SU-DHL-6 (cell line): ENCODE measurements around the gene YPEL3.

ENCODE experiments used
- H2AFZ ChIP-seq: fragments of 200-600 bp; sonication (generic); 2 replicates; pipeline ENCODE4 v1.6.1; 2014; ENCODE audit warnings: low read depth, mild to moderate bottlenecking, moderate library complexity, mixed read lengths, antibody characterized with exemption, low read length; ENCODE audit not compliant: severe bottlenecking
- H3F3A ChIP-seq: fragments of 200-600 bp; shearing (Covaris generic); 2 replicates; pipeline ENCODE4 v1.6.0; 2016; ENCODE audit warnings: antibody characterized with exemption, mild to moderate bottlenecking; ENCODE audit not compliant: insufficient read depth
- H3K27ac ChIP-seq: fragments of 200-600 bp; sonication (generic); 2 replicates; pipeline ENCODE4 v1.5.1; 2016; ENCODE audit warnings: low read depth, mild to moderate bottlenecking, low read length, moderate library complexity, mixed read lengths
- H3K27me3 ChIP-seq: fragments of 200-600 bp; sonication (generic), shearing (Covaris generic); 2 replicates; pipeline ENCODE4 v1.6.0; 2014; ENCODE audit warnings: mild to moderate bottlenecking, low read length
- H3K36me3 ChIP-seq: fragments of 200-600 bp; sonication (generic); 2 replicates; pipeline ENCODE4 v1.6.1; 2014; ENCODE audit warnings: mild to moderate bottlenecking, low read length, mixed read lengths
- H3K4me2 ChIP-seq: fragments of 300-600, 200-600 bp; shearing (Covaris generic), sonication (generic); 2 replicates; pipeline ENCODE4 v1.6.0; 2014; ENCODE audit warnings: low read length, low read depth, mild to moderate bottlenecking; ENCODE audit not compliant: poor library complexity, severe bottlenecking
- H3K4me3 ChIP-seq: fragments of 200-600 bp; sonication (generic); 2 replicates; pipeline ENCODE4 v1.5.1; 2014; ENCODE audit warnings: antibody characterized with exemption, low read length, mild to moderate bottlenecking, mixed read lengths; ENCODE audit not compliant: insufficient read depth, poor library complexity, severe bottlenecking
- H3K79me2 ChIP-seq: fragments of 200-600 bp; sonication (generic); 2 replicates; pipeline ENCODE4 v1.6.1; 2014; ENCODE audit warnings: mild to moderate bottlenecking, low read length, moderate library complexity; ENCODE audit not compliant: insufficient read depth
- H3K9ac ChIP-seq: fragments of 200-600 bp; sonication (generic); 2 replicates; pipeline ENCODE4 v1.7.0; 2014; ENCODE audit warnings: mild to moderate bottlenecking, low read length
- H3K9me2 ChIP-seq: fragments of 200-600 bp; sonication (generic); replicated peaks from 2 replicates; pipeline ENCODE4 v1.6.1; 2014; ENCODE audit warnings: low read length; ENCODE audit not compliant: insufficient read depth
- H3K9me3 ChIP-seq: fragments of 200-600 bp; sonication (generic); 2 replicates; pipeline ENCODE4 v1.6.1; 2014; ENCODE audit warnings: low read length, mixed read lengths; ENCODE audit not compliant: insufficient read depth
- H4K20me1 ChIP-seq: fragments of 200-600 bp; sonication (generic); 2 replicates; pipeline ENCODE4 v1.6.1; 2014; ENCODE audit warnings: low read depth, mild to moderate bottlenecking, antibody characterized with exemption, low read length, moderate library complexity, mixed read lengths
- CTCF ChIP-seq: fragments of 200-600 bp; sonication (generic); IDR thresholded peaks from one replicate; pipeline ENCODE4 v1.5.1; 2017; ENCODE audit warnings: antibody characterized with exemption, mild to moderate bottlenecking, low read length, moderate library complexity; ENCODE audit not compliant: insufficient read depth, poor library complexity, severe bottlenecking
- EZH2phosphoT487 ChIP-seq: fragments of 200-600 bp; sonication (generic), shearing (Covaris generic); conservative IDR thresholded peaks from 2 replicates; pipeline ENCODE4 v1.6.1; 2018; ENCODE audit warnings: mild to moderate bottlenecking, antibody characterized with exemption, low read length, moderate library complexity, mixed read lengths

YPEL3 gene

GRCh38 chr16:30090610-30091331 is 5.2 kb downstream of the YPEL3 start:
- H3K36me3 ChIP-seq = no peaks in the 10 kb centered on the region
- H3K27me3 ChIP-seq = no peaks in the 10 kb centered on the region
- H3K9me2 ChIP-seq = no peaks in the 10 kb centered on the region
- peak overlapping the region; percentile 96 for H3K4me2 ChIP-seq
- TF ChIP-seq EZH2phosphoT487 = no peak
- TF ChIP-seq CTCF = no peak
- no peak overlapping the region for H3K4me3 ChIP-seq
- peaks cover 28% of the 10 kb centered on the region for H3F3A ChIP-seq
- no peak overlapping the region for H2AFZ ChIP-seq
- peak overlapping the region; percentile 85; the same call in 1 of the 2 replicates for H3K9ac ChIP-seq
- no peak overlapping the region for H3K27ac ChIP-seq
- no peaks in the 10 kb centered on the region for H3K9me3 ChIP-seq
- H3K79me2 ChIP-seq = no peaks in the 10 kb centered on the region
- H4K20me1 ChIP-seq = no peaks in the 10 kb centered on the region

- Histone ChIP-seq H3K4me3 (no peak overlapping the region), H3K4me2 (no peak overlapping the region), H3K9me3 (no peaks in the 10 kb centered on the region), H3K27ac (no peak overlapping the region), H3K36me3 (no peaks in the 10 kb centered on the region), H3K9me2 (no peaks in the 10 kb centered on the region), H2AFZ (no peak overlapping the region), H3F3A (peaks cover 23% of the 10 kb centered on the region), H3K27me3 (no peaks in the 10 kb centered on the region), H3K9ac (no peak overlapping the region), H3K79me2 (no peaks in the 10 kb centered on the region), H4K20me1 (no peaks in the 10 kb centered on the region)
- TF ChIP-seq EZH2phosphoT487 (no peak), CTCF (no peak)
Observed at GRCh38 chr16:30088832-30089624, 7.0 kb downstream of the YPEL3 start.

- Histone ChIP-seq H3K4me2 (no peak overlapping the region), H3K27me3 (no peaks in the 10 kb centered on the region), H2AFZ (no peak overlapping the region), H4K20me1 (no peaks in the 10 kb centered on the region), H3F3A (peaks cover 20% of the 10 kb centered on the region), H3K36me3 (no peaks in the 10 kb centered on the region), H3K27ac (no peak overlapping the region), H3K4me3 (no peak overlapping the region), H3K9ac (no peak overlapping the region), H3K79me2 (no peaks in the 10 kb centered on the region), H3K9me2 (no peaks in the 10 kb centered on the region), H3K9me3 (no peaks in the 10 kb centered on the region)
- TF ChIP-seq CTCF (no peak), EZH2phosphoT487 (no peak)
Observed at GRCh38 chr16:30088237-30088831, 7.7 kb downstream of the YPEL3 start.
